Measurements from ENCODE around the gene IQSEC3.

The IQSEC3 gene

DNA sequence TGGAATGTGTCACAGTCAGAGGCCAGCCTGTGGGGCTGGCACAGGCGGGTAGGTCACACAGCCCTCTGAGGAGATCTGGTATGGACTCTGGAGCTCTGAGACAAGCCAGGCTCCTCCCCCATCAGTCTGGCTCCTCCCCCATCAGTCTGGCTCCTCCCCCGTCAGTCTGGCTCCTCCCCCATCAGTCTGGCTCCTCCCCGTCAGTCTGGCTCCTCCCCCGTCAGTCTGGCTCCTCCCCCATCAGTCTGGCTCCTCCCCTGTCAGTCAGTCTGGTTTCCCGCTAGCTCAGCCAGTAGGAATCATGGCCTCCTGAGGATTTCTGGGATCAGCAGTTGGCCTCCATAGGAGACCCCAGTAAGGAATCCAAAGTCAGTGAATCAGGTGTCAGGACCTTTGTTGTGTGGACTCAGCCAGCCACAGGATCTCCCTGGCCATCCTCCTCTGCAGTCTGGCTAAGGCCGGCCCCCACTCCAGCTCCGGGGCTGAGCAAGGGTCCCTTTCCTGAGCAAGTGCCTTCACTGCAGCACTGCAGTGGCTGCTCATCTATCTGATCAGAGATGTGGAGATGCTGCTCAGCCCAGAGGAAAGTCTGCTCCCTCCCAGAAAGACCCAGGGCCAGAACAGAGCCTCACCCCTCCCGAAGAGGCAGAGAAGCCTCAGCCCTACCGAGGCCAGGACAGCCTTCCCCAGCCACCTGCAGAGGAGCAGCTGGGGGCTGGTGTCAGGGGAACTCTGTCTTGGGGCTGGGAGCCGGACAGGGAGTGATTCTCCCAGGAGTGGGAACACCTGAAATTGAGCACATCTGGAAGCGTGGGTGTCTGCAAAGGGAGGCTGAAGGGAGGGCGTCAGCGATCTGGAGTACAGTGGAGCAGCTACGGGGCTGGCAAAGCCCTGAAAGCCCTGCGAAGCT, 35.7 kb downstream of the IQSEC3 start:
- no peak for DNase-seq (ENCODE audit: low read depth)
- no peak overlapping the region for H3K4me3 ChIP-seq (ENCODE audit: low read depth, low read length)
- TF ChIP-seq, protein P1, sequence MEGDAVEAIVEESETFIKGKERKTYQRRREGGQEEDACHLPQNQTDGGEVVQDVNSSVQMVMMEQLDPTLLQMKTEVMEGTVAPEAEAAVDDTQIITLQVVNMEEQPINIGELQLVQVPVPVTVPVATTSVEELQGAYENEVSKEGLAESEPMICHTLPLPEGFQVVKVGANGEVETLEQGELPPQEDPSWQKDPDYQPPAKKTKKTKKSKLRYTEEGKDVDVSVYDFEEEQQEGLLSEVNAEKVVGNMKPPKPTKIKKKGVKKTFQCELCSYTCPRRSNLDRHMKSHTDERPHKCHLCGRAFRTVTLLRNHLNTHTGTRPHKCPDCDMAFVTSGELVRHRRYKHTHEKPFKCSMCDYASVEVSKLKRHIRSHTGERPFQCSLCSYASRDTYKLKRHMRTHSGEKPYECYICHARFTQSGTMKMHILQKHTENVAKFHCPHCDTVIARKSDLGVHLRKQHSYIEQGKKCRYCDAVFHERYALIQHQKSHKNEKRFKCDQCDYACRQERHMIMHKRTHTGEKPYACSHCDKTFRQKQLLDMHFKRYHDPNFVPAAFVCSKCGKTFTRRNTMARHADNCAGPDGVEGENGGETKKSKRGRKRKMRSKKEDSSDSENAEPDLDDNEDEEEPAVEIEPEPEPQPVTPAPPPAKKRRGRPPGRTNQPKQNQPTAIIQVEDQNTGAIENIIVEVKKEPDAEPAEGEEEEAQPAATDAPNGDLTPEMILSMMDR (IDR thresholded peaks at IDR 0.05; ENCODE audit: low read depth, low read length, missing control alignments), result no peak

GRCh38 chr12:102879-103168, 36.3 kb downstream of the IQSEC3 start:
- DNase-seq (ENCODE audit: low read depth), result no peak
- no peak overlapping the region for H3K4me3 ChIP-seq (ENCODE audit: low read depth, low read length)
- TF ChIP-seq, protein P1 (IDR thresholded peaks at IDR 0.05; ENCODE audit: low read depth, low read length, missing control alignments), result no peak

DNA sequence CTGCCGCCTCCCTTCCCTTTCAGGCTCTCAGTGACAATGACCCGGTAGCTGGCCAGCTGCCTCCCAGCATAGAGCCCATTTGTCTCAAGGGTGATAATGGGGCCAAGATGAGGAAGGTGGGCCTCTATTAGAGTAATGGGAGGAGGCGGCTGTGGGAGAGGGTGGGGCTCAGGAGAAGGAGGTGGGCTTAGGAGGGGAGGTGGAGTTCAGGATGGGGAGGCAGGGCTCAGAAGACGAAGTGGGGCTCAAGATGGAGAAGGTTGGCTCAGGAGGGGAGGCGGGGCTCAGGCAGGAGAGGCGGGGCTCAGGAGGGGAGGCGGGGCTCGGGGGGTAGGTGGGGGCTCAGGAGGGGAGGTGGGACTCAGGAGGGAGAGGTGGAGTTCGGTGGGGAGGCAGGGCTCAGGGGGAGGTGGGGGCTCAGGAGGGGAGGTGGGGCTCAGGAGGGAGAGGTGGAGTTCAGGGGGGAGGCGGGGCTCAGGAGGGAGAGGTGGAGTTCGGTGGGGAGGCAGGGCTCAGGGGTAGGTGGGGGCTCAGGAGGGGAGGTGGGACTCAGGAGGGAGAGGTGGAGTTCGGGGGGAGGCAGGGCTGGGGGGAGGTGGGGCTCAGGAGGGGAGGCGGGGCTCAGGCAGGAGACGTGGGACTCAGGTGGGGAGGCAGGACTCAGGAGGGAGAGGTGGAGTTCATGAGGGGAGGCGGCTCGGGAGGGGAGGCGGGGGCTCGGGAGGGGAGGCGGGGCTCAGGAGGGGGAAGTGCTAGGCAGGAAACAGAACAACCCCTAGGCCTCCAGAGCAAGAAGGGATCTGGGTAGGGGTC, 36.8 kb downstream of the IQSEC3 start:
- TF ChIP-seq, protein P1 (IDR thresholded peaks at IDR 0.05; ENCODE audit: low read depth, low read length, missing control alignments), result no peak
- DNase-seq (ENCODE audit: low read depth), result no peak
- no peak overlapping the region for H3K4me3 ChIP-seq (ENCODE audit: low read depth, low read length)

- H3K4me3 ChIP-seq (ENCODE audit: low read depth, low read length), result no peak overlapping the region
- no peak for DNase-seq (ENCODE audit: low read depth)
- TF ChIP-seq, protein P1 (IDR thresholded peaks at IDR 0.05; ENCODE audit: low read depth, low read length, missing control alignments), result no peak
Observed at GRCh38 chr12:104551-105081, 38.0 kb downstream of the IQSEC3 start.

DNA sequence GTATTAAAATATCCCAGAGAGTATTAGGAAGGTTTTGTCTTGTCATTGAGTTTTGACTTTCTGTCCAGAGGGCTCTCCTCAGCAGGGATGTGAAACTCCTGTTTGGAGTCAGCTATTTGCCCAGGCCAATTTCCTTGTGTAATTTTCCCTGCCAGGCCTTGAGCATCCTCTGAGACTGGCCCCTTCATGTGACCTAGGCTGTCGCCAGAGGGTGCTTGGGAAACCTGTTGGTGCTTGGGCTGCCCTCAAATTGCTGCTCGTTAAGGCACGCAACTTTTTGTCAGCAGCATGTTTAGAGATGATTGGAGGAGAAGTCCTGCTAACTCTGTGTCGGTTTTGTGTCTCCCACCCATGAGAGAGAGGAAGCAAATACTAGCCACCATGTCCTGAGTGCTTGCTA, 39.1 kb downstream of the IQSEC3 start:
- no peak overlapping the region for H3K4me3 ChIP-seq (ENCODE audit: low read depth, low read length)
- TF ChIP-seq, protein P1 (IDR thresholded peaks at IDR 0.05; ENCODE audit: low read depth, low read length, missing control alignments), result no peak
- DNase-seq (ENCODE audit: low read depth), result no peak

GRCh38 chr12:106118-106591, 39.6 kb downstream of the IQSEC3 start:
- DNase-seq (ENCODE audit: low read depth), result peak; percentile 80
- H3K4me3 ChIP-seq (ENCODE audit: low read depth, low read length), result no peak overlapping the region
- TF ChIP-seq, protein P1 (IDR thresholded peaks at IDR 0.05; ENCODE audit: low read depth, low read length, missing control alignments), result peak; percentile 65

All from GM12864 (cell line).